GM19324 (cell line): ENCODE measurements around the gene ATP6V0A1.
A peak's percentile ranks its signal among the peaks of the same experiment; 100 is the strongest.
"Not testable (repeated sequence)": the region's sequence is repeated elsewhere in the genome, so short reads cannot be mapped to it uniquely, and the experiment has no call there.

Experiments
- ATAC-seq: cut with Tn5 transposase; IDR thresholded peaks from one replicate; pipeline ENCODE4 v1.9.1; 2021; ENCODE audit warnings: mild to moderate bottlenecking, moderate library complexity; ENCODE audit not compliant: unreplicated experiment, low FRiP score

ATP6V0A1 gene

GRCh38 chr17:42536372-42537155, 77.9 kb downstream of the ATP6V0A1 start:
- peak; percentile 59 for ATAC-seq

- ATAC-seq: peak; percentile 17
These were observed 78.6 kb downstream of the ATP6V0A1 start for GRCh38 chr17:42537156-42537805.

- no peak for ATAC-seq
These were observed 79.3 kb downstream of the ATP6V0A1 start for GRCh38 chr17:42537826-42538451.

GRCh38 chr17:42538482-42538881, 79.8 kb downstream of the ATP6V0A1 start:
- no peak for ATAC-seq

GRCh38 chr17:42540558-42540957, 81.9 kb downstream of the ATP6V0A1 start:
- ATAC-seq: not testable (repeated sequence)

- ATAC-seq: no peak
These were observed 82.6 kb downstream of the ATP6V0A1 start for GRCh38 chr17:42541041-42541833.

- ATAC-seq: no peak
These were observed 84.8 kb downstream of the ATP6V0A1 start for GRCh38 chr17:42543190-42544079.

GRCh38 chr17:42544874-42545283, 86.2 kb downstream of the ATP6V0A1 start:
- no peak for ATAC-seq

- not testable (repeated sequence) for ATAC-seq
These were observed 87.3 kb downstream of the ATP6V0A1 start for GRCh38 chr17:42545755-42546505.

- no peak for ATAC-seq
These were observed 88.4 kb downstream of the ATP6V0A1 start for GRCh38 chr17:42547001-42547461.

- ATAC-seq: no peak
These were observed 89.0 kb downstream of the ATP6V0A1 start for GRCh38 chr17:42547698-42548069.

GRCh38 chr17:42548070-42548837, 89.6 kb downstream of the ATP6V0A1 start:
- peak; percentile 47 for ATAC-seq

GRCh38 chr17:42548993-42549755, 90.5 kb downstream of the ATP6V0A1 start:
- no peak for ATAC-seq

- ATAC-seq: not testable (repeated sequence)
These were observed 94.1 kb downstream of the ATP6V0A1 start, which contains the start of gene HSD17B1 for GRCh38 chr17:42552736-42553135. Gene HSD17B1 (plus strand): TSS chr17:42552923. CDS start chr17:42552934, 11 bp downstream.

GRCh38 chr17:42553161-42553818, 94.6 kb downstream of the ATP6V0A1 start:
- ATAC-seq: no peak

- ATAC-seq: no peak
These were observed 95.2 kb downstream of the ATP6V0A1 start for GRCh38 chr17:42553866-42554249.
